GM19238 (cell line): Measurements from ENCODE around the gene PEDS1.
"Not testable (repeated sequence)": the region's sequence is repeated elsewhere in the genome, so short reads cannot be mapped to it uniquely, and the experiment has no call there.

Experiments
- DNase-seq: peaks from one replicate; pipeline ENCODE4 v3.0.0; 2011; ENCODE audit warnings: low spot score; ENCODE audit not compliant: insufficient read length

Gene PEDS1

DNA sequence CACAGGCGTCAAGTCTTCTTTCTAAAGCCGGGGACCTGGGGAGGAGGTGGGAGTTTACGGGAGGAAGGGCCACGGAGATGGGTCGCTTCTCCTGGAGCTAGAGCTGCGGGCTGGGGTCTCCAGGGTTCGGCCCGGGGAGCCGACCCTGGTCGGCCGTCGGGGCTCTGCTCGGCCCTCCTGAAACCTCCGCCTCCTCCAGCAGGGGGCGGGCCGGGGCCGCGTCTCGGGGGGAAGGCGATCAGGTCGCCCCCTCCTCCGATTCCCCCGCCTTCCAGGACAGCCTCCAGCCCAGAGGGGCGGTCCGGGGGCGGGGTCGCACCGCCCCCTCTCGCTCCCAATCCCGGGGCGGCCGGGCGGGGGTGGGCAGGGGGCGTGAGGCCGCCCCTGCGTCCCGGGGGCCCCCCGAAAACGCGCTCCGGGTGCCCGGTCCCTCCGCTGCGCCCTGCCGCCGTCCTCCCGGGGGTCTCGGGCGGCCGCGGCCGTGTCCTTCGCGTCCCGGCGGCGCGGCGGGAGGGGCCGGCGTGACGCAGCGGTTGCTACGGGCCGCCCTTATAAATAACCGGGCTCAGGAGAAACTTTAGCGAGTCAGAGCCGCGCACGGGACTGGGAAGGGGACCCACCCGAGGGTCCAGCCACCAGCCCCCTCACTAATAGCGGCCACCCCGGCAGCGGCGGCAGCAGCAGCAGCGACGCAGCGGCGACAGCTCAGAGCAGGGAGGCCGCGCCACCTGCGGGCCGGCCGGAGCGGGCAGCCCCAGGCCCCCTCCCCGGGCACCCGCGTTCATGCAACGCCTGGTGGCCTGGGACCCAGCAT lies 36.9 kb upstream of the PEDS1 start, which contains the start of gene CEBPB:
Gene CEBPB (plus strand): TSS at position 580 of the 814 bp plus-strand sequence. CDS start 204 bp downstream, at position 784.
- DNase-seq, result peak; percentile 88

- DNase-seq, result no peak
These were observed 36.2 kb upstream of the PEDS1 start for GRCh38 chr20:50189681-50190250.

- DNase-seq, result no peak
These were observed 35.6 kb upstream of the PEDS1 start for GRCh38 chr20:50188879-50189680.

GRCh38 chr20:50188287-50188688 lies 34.8 kb upstream of the PEDS1 start:
- no peak for DNase-seq

DNA sequence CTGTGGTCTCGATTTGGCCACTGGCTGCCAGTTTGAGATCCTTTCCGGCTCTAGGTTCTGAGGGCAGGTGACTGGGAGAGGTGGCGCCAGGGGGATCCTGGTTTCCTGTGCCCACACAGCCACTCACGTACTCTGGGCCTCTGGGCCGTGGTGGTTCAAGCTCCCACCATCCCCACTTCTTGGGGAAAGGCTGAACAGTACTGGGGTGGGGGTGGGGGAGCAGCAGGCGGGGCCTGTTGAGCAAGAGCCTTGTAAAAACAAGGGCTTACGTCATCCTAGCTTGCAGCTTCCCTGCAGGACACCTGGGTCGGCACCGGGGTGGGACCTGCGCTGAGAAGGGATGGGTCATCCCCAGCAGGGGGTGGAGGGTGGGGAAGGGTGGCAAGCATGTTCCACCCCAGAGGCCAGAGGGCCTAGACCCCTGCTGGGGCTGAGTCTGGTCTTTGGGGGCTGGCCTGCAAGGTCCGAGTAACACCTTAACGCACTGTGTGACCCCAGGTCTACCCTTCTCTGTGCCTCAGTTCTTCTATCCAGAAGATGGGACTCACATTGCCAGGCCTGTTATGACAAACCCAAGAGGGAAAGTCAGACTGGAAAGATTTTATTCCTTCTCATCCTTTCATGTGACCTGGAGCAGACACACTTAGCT lies 34.0 kb upstream of the PEDS1 start:
- no peak for DNase-seq

DNA sequence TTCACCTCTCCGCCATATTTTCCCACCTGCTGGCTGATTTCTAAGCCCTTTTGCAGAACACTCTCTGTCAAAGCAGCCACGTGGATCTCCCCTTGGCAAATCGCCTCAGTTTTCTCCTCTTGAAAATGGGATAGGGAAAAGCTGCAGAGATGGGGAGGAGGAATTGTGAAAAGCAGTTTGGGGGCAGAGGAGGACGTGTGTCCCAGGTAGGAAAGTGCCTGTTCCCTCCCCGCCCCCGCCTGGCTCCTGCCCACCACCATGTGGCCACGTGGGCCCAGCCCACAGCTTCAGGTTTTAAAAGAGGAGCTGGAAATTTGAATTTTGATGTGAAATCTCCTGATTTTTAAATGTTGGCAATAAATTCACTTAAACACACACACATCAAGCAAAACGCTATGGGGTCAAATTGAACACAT lies 33.5 kb upstream of the PEDS1 start:
- DNase-seq, result no peak

DNA sequence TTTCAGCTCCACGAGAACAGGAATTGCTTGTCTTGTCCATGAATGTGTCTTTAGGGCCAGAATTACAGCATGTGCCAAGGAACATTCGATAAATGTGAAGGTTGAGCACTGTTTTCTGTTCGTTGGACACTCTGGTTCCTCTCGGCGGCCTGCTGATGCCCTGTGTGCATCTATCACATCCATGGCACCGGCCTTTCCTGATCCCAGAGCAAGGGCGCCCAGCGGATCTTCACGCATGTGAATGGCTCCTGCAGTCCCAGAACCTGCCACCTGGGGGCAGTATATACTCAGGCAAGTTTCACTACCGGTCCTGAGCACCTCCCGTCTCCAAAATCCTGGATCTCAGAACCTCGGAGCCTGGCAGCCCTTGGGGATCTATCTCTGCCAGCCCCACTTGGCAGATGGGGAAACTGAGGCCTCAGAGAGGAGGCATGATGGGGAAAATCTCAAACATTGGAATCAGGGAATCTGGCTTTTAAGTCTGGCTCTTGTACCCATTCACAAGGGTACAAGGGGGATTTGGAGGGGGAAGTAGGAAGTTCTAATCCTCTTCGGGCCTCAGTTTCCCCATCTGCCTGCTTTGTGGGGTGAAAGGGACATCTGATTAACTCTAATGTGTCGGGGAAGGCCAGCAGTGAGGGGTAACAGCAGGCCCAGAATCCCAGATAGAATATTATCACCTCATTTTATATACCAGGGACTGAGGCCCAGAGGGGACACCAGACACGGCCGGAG lies 32.8 kb upstream of the PEDS1 start:
- DNase-seq, result peak; percentile 53

DNA sequence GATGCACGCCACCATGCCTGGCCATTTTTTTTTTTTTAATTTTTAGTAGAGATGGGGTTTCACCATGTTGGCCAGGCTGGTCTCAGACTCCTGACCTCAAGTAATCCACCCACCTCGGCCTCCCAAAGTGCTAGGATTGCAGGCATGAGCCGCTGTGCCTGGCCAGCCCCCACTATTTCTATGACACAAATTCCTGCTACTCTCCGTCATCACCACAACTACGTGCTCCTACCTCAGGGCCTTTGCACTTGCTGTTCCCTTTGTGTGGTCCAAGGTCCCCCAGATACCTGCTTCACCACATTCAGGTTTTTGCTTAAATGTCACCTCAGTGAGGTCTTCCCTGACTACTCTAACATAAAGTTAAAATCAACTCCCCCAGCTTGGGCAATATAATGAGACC lies 31.9 kb upstream of the PEDS1 start:
- no peak for DNase-seq

- DNase-seq, result no peak
These were observed 28.8 kb upstream of the PEDS1 start for GRCh38 chr20:50182346-50182745.

GRCh38 chr20:50181344-50181743 lies 27.8 kb upstream of the PEDS1 start:
- no peak for DNase-seq

DNA sequence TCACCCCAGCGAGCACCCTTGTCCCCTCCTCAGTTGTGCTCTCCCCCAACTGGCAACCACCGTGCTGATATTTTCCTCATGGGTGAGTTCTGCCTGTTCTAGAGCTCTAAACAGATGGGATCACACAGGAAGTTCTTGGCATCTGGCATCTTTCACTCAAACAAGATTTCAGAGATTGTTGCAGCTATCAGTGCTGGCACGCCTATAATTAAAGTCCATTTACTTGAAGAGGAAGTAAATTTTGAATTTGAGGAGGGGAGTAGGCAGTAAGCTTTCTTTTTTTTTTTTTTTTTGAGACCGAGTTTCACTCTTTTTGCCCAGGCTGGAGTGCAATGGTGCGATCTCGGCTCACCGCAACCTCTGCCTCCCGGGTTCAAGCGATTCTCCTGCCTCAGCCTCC lies 25.1 kb upstream of the PEDS1 start:
- not testable (repeated sequence) for DNase-seq

DNA sequence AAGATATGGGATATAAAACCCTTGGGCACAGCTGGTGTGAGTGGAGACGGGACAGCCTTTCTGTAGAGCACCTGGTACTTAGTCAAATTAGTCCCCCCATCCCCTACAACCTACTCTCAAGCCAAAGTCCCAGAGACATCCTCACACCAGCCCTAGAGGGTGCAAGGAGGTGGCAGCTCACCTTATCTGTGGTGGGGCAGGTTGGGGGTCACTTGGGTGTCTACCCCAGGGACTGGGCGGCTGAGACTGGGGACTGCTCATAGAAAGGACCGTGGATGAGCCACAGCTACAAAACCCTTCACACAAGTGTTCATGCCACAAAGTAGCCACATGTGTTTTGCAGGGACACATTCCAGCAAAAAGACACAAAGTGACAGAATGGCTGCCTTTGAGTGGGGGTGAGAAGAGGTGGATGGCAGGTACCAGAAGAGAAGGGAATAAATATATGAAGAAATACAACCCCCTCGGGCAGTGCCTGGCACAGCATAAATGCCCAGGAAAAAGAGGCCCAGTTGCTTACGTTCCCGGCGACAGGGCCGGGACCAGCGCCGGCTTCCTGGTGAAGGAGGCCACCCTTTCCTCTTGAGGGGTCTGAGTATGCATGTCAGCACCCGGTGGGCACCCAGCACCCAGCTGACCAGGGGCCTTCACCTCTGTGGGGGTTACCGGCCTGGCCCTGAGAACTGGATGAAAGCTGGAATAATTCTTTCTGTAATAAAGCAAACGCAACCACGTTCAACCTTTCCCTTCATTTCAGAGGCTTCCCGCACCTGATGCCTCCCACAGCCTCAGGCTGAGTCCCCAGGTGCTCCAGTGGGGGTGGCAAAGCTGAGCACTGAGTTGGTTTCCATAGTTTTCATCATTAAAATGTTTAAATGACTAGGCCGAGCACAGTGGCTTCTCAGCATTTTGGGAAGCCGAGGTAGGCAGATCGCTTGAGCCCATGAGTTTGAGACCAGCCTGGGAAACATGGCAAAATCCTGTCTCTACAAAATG lies 22.7 kb upstream of the PEDS1 start:
- no peak for DNase-seq

GRCh38 chr20:50174456-50174855 lies 20.9 kb upstream of the PEDS1 start:
- no peak for DNase-seq

DNA sequence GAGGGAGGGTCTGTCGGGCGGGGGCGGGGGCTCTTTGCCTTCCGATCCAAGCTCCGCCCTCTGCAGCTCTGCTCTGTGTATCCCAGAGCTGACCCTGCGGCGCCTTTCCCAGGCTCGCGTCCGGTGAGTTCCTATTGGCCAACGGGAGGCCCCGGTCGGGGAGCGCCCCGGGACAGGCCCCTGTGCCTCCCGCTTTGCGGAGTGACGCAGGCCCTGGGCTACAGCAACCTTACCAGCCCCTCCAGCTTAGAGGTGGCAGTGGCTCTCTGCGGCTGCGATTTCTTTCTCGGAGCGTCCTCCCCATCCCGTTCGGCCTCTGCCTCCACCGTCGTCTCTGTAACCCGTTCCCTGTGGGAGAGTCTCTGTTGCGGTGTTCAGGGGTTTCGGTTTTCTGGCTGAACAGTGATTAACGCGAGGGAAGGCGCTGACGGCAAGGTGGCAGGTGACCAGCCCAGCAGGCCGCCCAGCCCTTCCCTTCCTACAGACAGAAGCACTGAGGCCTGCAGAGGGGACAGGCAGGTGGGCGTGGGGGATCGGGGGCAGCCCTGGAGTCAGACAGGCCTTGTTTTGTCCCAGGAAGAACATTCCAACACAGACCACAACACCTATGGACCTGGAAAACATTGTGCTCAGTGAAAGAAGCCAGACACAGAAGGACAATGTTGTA lies 19.0 kb upstream of the PEDS1 start:
- no peak for DNase-seq

DNA sequence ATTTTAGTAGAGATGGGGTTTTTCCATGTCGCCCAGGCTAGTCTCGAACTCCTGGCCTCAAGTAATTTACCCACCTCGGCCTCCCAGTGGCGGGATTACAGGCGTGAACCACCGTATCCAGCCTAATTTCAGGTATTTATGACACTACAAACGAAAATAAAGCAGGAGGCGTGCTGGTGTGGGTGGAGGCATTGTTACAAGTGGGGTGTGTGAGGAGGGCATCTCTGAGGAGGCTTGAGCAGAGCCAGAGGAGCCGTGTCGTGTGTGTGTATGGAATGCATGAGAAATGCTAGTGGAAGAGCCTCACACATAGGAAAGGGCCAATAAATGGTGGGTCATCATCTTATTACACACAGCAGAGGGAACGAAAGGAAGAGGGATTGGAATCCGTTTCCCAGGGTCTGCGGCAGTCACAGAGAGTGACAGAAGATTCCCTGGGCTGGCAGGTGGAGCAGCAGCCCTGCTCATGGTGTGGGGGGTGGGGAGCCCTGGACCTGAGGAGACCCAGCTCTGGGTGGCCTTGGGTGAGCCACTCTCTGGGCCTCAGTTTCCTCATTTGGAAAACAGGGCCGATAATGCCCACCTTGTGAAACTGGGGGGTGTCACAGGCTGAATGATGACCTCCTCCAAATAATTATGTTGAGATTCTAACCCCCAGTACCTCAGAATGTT lies 17.2 kb upstream of the PEDS1 start:
- DNase-seq, result no peak

DNA sequence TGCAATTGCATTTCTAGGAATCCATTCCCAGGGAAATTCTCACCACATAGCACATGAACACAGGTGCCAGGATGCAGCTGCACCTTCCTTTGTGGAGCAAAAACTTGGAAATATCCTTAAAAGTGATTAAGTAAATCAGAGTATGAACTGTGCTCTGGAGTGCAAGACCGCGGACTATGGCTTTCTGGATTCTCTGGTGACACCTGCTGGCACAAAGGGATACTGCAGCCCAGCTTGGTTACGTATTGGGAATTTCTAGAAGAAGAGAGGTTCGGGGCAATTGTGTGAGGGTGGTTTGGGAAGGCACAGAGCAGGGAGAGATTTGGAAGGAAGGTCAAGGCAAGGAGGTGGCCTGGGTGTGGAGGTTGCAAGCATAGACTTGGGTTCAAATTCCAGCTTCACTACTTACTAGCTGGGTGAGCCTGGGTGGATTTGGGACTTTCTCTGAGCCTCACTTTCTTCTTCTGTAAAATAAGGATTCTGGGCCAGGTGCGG lies 15.9 kb upstream of the PEDS1 start:
- DNase-seq, result no peak

- DNase-seq, result peak; percentile 82
These were observed 12.4 kb upstream of the PEDS1 start for GRCh38 chr20:50165684-50166554.
